GM18951 (cell line): ENCODE data around the gene CBFB.
A peak's percentile ranks its signal among the peaks of the same experiment; 100 is the strongest.
"Not testable (repeated sequence)": the region's sequence is repeated elsewhere in the genome, so short reads cannot be mapped to it uniquely, and the experiment has no call there.

Source experiments
- POLR2A ChIP-seq: IDR thresholded peaks from 4 replicates; pipeline ENCODE4 v1.6.1; 2011; ENCODE audit warnings: mild to moderate bottlenecking; ENCODE audit not compliant: insufficient read length, insufficient read depth; ENCODE audit errors: extremely low read depth
- in situ Hi-C: fragments of 300-500 bp; cut with MboI; formaldehyde crosslinking; loops from one replicate; pipeline ENCODE4 v1.12.0; 2022; ENCODE audit warnings: low sequenced_read_pairs, mixed read lengths, inconsistent platforms; ENCODE audit not compliant: unreplicated experiment

CBFB gene

DNA sequence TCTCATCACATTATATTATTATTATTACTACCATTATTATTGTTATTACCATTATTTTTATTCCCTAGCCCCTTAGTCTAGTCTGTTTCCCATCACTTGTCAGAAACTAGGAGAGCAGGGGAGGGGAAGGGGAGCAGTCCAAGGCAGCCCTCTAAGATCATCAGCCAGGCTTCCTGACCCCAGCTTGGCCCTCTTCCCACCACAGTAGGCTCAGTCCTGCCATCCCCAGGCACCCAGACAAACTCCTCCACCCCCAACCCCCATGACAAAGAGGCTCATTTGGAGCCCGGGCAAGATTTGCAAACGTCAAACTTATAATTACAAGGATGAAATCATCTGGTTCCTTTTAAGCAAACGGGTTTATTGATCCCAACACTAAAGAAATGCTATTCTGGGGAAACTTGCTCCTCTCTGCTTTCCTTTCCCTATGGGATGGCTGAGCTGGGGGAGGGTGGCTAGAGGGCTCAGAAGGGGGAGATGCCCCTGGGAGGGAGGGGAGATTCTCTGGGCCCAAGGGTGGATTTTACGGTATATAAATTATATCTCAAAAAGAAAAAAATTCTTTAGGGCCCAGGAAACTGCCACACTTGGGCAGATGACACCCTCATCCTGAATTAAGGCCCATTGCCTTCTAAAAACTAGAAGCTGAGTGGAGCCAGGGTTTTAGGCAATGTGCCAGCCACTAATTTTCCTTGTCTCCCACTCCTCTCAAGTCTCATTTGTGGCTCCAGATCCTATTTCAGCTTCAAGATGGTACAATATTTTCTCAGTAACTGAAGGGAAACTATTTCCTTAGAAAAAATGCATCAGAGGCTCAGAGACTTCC lies 4.4 kb upstream of the CBFB start:
- no peak for TF ChIP-seq POLR2A
- in situ Hi-C loops, result no loop called here

DNA sequence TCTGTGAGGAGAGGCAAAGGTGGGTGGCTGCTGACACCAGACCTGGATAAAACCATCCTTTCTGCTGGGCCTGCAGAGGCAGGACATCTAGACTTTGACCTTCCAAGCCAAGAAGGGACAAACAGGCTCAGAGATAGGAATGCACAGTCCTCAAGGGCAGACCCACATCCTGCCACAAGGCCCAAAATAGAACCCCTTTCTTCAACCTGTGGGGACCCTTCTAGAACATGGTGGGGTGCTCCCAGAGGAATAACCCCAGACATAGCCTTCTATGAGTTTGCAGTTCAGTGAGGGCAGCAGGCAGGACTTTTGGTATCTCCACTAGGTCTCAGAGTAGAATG lies 3.8 kb upstream of the CBFB start:
- TF ChIP-seq POLR2A, result no peak
- in situ Hi-C loops, result no loop called here

- in situ Hi-C loops, result no loop called here
These were observed 2.4 kb upstream of the CBFB start for GRCh38 chr16:67026570-67026969.

GRCh38 chr16:67027046-67027445 lies 1.9 kb upstream of the CBFB start:
- in situ Hi-C loops, result no loop called here
- TF ChIP-seq POLR2A, result no peak

More at GRCh38 chr16:67026570-67026969, 2.4 kb upstream of the CBFB start:
- TF ChIP-seq POLR2A, result no peak

DNA sequence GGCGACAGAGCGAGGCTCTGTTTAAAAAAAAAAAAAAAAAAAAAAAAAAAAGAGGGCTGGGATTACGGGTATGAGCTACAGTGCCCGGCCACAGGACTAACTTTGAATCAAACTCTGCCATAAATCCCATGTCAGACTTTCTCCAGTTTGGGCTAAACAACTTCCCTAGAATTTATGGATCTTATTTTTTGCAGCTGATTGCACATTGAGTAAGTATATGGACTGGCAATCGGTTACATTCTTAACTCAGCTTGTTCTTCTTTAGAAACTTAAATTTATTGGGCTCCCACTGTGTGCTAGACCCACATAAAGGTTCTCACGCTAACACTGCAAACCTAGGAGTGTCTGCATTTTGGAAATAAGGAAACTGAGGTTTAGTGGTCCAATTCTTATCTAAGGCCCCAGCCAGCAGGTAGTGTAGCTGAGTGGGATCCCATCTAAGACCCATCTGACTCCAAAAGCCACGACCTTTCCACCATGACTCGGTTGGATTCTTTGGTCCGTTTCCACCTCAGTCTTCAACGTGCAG lies 718 bp upstream of the CBFB start:
- in situ Hi-C loops, result no loop called here
- no peak for TF ChIP-seq POLR2A

DNA sequence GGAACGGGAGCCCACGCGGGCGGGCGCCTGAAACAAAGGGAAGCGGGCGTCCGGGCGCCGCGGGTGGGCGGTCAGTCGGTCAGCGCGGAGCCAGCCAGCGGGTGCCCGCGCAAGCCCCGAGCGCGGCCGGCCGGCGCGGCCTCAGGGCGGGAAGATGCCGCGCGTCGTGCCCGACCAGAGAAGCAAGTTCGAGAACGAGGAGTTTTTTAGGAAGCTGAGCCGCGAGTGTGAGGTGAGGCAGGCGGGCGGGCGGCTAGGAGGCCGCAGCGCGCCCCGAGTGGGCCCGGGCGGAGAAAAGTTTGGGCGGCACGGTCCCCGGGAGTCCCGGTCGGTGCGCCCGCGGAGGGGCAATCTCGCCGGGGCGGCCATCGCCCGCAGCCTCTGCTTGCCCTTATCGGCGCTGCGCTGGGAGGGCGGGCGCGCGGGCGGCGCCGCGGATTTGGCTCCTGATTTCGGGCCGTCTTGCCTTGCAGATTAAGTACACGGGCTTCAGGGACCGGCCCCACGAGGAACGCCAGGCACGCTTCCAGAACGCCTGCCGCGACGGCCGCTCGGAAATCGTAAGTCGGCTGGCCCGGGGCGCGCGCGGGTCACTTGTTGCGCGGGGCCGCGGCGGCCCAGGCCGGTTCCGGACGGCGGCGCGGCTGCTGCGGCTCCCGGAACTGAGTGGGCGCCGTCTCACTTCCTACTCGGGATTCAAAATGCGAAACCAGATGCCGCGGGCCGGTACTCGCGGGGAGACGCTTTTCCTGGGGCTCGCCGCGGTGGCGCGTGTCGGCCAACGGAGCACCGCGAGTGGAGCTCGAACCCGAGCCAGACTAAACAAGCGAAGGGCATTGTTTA lies 526 bp downstream of the CBFB start:
- peak; percentile 58 for TF ChIP-seq POLR2A
- in situ Hi-C loops, result no loop called here

GRCh38 chr16:67030221-67030962 lies 1.4 kb downstream of the CBFB start:
- in situ Hi-C loops, result no loop called here
- TF ChIP-seq POLR2A, result no peak

- in situ Hi-C loops, result no loop called here
- TF ChIP-seq POLR2A, result no peak
These were observed 5.5 kb downstream of the CBFB start for GRCh38 chr16:67034487-67034886.

DNA sequence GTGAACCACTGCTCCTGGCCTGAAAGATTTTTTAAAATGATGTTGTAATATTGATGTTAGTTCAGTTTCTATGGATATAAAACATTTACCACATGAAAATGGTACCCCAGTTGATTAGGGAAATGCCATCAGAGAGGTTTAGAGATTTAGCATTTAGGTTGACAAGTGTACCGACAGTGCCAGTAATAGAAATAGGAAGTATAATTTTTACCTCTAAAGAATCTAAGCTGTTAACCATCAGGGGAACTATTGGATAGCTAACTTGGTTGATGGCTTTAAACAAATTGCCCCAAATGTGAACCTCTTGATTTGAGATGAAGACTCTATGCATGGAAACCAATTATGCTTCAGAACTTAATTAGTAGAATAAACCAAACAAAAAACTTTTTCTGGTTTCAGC lies 6.4 kb downstream of the CBFB start:
- in situ Hi-C loops, result no loop called here
- TF ChIP-seq POLR2A, result no peak

DNA sequence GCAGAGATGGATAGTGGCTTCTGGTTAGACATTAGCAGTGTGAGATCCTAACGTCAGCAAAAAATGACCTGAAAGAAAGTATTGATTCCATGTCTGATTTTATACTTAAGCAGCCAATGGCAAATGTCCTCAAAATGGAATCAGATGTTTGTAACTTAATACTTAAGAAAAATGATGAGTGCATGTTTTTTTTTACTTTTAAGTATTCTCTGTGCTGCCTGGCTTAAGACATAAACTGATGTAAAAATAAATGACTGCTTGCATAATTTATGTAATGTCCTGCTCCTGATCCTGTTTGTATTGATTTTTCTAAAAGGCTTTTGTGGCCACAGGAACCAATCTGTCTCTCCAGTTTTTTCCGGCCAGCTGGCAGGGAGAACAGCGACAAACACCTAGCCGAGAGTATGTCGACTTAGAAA lies 7.4 kb downstream of the CBFB start:
- in situ Hi-C loops, result no loop called here
- no peak for TF ChIP-seq POLR2A

DNA sequence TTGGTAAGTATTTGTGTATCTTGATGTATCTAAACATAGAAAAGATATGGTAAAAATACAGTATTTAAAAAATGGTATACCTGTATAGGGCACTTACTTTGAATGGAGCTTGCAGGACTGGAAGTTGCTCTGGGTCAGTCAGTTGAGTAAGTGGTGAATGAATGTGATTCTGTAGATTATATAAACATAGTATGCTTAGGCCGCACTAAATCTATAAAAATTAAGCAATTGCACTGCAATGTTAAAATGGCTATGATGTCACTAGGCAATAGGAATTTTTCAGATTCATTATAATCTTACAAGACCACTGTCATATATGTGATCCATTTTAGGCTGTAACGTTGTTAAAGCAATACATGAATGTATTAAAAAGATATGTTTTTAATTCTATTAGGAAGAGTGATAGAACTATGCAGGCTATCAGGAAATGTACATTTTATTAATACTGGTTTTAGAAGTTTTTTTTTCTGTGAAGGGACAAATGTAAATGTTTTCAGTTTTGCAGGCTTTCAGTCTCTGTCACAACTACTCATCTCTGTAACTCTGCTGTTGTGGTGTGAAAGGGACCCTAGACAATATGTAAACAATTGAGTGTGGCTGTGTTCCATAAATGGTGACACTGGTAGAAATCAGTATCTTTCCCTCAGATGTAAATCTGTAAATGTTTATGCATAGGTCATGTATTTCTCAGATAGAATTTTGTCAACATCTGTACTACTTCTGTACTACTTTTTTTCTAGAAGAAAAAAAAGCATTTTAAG lies 10.5 kb downstream of the CBFB start:
- TF ChIP-seq POLR2A, result no peak
- in situ Hi-C loops, result no loop called here

DNA sequence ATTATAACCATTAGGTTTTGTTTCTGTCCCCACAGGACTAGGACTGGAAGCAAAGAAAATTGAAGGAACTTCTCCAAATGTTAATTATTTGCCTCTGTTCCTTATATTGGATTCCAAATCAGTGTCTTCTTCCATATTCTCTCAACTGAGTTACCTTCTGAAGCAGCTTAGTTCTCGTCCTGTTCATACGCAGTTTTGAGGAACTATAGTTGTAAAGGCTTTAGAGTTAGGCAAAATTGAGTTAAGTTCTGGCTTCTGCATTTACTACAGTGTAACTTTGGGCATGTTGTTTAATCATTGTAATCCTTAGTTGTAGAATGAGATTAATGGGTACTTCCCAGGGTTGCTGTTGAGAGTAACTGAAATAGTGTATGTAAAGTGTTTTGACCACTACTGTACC lies 11.2 kb downstream of the CBFB start:
- TF ChIP-seq POLR2A, result no peak
- in situ Hi-C loops, result no loop called here

DNA sequence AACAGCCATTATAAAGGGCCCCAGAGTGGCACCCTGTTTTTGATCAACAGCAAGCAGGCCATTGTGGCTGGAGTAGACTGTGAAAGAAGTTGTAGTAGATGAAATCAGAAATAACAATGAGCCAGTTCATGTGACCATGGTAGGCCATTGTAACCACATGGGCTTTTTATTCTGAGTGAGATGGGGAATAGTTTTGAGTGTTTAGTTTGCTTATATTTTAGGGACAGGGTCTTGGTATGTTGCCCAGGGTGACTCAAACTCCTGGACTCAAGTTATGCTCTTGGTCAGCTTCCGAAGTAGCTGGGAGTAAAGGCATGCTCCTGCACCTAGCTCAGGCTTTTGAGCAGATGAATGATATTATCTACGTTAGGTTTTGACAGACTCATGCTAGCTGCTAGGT lies 12.0 kb downstream of the CBFB start:
- in situ Hi-C loops, result no loop called here
- TF ChIP-seq POLR2A, result no peak

DNA sequence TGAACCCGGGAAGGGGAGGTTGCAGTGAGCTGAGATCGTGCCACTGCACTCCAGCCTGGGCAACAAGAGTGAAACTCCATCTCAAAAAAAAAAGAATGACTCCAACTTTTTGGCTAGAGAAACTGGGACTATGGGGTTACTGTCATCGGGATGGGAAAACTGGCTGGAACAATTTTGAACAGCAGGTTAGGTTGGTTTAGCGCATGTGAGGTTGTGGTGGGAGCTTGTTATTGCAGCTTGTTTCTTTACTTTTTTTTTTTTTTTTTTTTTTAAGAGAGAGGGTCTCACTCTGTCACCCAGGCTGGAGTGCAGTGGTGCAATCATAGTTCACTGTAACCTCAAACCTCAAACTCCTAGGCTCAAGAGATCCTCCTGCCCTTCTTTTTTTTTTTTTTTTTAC lies 12.6 kb downstream of the CBFB start:
- in situ Hi-C loops, result not testable (repeated sequence)
